HK-2 (cell line): ENCODE measurements around the gene TMEM11.

Experiments used
- DNase-seq: peaks from one replicate; pipeline ENCODE4 v3.0.0-alpha.2; 2018; ENCODE audit not compliant: unreplicated experiment

TMEM11 gene

GRCh38 chr17:21184570-21184969 is 29.4 kb downstream of the TMEM11 start:
- DNase-seq, result no peak

DNA sequence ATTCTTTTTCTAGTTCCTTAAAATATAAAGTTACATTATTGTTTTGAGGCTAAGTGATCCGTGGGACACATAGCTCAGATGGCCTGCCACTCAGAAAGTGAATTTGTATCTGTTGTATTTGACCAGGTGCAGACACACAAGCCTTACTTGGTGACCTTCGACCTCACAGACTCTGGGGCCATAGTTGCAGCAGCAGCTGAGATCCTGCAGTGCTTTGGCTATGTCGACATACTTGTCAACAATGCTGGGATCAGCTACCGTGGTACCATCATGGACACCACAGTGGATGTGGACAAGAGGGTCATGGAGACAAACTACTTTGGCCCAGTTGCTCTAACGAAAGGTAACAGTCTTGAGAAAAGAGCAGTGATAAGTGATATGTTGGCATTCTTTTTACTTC is 30.5 kb downstream of the TMEM11 start:
- no peak for DNase-seq

GRCh38 chr17:21177854-21178600 is 35.9 kb downstream of the TMEM11 start:
- no peak for DNase-seq

- DNase-seq, result no peak
Observed at GRCh38 chr17:21177401-21177800, 36.6 kb downstream of the TMEM11 start.

DNA sequence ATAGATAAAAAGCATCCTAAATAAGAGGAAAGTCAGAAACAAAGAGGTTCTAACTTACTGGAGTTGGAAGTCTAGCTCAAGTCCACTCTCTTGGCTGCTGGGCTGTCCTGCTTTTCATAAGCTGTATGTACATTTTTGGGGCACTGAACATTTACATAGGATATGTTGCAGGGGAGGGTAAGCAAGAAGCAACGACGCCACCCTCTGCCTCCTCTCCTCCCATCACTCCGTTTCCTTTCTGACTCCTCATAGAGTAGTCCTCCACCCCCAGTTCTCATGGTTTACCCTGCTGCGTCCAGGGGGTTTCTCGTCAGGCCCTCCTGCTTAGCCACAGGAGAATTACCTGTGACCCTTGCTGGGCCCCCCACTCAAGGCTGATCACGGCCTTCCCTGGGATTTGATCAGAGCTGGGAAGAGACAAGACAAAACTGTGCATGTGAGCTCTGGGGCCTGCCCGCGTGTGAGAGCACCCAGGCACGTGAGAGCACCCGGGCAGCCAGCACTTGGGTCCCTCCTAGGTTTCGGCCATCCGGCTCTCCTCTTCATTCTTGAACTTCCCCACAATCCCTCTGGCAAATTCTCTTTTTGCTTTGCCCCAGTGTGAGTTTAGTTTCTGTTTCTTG is 37.1 kb downstream of the TMEM11 start:
- no peak for DNase-seq

DNA sequence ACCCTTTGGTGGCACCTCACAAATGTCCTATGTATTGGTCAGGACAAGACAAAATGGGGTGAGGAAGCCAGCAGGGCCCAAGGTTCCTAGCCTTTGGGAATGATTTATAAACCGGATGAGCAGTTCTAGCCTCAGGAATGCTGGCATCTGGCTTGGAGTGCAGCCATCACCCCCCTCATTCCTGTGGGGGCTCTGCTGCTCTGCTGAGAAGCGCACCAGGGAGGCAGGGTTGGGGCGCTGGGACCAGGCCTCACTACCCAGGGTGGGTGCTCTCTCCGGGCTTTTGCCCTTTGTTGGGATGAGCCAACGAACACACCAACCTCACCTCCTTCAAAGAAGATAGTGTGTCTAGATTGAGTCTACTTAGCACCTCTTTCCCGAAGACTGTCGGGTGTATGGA is 39.2 kb downstream of the TMEM11 start:
- no peak for DNase-seq

DNA sequence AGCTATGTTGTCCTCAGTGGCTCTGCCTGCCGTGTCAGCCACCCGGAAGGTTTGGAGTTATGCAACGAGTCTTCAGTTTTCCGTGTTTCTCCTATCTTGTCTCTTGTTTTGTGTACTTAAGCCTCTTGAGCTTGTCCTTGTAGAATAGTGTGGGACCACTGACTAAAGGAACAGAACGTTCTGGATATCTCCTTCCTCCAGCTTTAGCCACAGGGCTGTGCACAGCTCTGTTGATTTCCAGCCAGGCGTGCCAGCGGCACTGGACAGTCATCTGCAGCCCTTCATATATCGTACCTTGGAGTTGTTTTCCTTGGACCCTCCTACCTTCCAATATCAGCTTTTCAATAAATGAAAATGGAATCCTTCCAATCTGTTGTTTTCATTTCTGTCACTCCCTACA is 39.8 kb downstream of the TMEM11 start:
- no peak for DNase-seq

- DNase-seq, result no peak
Observed at GRCh38 chr17:21173543-21173942, 40.4 kb downstream of the TMEM11 start.

DNA sequence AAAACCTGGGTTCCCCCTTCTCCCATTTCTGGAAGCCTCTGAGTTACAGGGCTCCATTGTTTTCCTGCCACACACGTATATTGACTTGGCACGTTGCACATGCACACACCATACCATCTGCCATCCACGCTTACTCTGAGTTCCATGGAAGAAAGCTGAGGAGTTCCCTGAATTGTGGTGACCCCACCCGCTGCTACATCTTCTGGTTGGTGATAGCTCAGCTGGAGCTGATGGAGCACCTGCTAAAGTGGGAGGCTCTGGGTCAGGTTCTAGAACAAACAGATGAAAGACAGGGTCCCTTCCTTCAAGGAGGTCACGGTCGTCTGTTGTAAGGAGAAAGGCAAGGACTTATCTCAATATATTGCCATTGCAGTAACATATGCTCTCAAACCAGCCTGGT is 41.1 kb downstream of the TMEM11 start:
- no peak for DNase-seq

DNA sequence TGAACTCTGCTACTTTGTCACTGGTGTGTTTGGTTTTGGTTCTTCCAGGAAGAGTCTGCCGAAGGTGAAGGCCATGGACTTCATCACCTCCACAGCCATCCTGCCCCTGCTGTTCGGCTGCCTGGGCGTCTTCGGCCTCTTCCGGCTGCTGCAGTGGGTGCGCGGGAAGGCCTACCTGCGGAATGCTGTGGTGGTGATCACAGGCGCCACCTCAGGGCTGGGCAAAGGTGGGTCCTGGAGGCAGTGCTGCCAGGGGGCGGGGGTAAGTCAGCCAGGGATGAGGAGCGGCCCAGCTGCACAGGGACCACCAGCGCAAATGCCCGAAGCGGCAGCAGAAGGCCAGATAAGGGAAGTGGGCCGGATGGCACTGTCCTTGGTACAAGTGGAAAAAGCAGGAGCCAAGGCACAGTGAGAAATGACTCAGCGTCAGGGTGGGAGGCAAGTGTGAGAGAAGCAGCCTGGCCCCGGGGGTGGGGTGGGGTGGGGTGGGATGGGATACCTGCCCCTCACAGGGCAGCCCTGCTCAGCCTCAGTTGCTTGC is 41.9 kb downstream of the TMEM11 start:
- DNase-seq, result no peak

DNA sequence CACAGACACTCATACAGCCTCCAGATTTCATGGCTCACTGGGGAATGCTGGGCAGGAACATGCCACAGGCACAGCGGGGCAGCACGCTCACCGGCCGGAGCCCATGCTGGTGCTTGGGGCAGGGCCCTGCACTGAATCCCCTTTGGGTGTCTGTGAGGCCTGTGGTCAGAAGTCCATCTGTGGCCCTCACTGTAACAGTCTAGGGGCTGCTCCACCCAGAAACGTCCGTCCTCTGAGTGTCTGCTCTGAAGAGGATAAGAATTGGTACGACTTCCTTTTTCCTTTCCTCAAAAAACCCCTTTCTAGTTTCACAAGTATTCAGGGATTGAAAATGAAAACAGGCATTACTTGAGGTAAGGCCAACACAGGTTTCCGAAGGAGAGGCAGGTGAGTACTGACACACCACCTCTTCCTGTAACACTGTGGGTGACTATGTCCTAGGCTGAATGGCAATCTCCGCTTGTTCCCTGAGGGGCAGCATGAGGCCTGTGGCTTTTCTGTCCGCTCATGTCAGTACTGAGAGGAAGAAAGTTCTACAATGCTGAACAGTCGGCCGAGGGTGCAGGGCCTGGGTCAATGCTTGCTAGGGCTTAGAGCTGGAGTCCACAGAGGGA is 42.5 kb downstream of the TMEM11 start:
- no peak for DNase-seq

DNA sequence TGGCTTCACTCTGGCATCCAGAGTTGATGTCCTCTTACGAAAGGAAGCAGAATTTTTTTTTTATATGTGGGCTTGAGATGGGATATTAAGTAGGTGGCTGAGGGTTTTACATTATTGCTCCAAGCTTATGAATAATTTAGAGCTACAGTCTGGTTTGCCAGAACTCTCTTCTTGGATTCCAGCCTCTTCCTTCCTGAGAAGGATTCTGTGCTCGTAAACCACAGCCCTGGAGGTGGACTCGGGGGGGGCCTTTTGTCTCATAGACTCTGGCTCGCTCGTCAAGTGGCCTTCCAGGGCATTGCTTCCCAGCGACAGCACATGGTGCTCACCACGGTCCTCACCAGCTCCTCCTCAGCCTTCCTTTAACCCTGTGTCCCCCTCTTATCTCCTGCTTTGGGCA is 43.2 kb downstream of the TMEM11 start:
- no peak for DNase-seq

DNA sequence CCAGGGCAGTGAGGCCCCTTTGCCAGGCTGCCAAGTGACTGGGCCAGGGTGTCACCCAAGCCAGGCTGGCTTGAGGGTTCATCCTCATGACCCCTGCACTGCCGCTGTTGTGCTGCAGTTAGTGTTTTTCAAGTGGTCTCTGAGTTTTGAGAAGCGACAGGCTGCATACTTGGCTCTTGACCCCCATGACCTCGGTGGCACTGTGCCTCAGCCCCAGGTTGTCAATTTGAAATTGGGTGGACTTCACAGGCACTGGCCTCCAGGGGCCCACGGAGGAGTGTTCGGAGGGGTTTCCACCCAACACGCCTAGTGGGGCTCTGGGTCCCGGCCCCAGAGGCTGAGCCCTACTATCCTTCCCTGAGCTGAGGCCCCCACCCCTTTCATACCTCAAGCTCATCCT is 44.5 kb downstream of the TMEM11 start:
- DNase-seq, result no peak

DNA sequence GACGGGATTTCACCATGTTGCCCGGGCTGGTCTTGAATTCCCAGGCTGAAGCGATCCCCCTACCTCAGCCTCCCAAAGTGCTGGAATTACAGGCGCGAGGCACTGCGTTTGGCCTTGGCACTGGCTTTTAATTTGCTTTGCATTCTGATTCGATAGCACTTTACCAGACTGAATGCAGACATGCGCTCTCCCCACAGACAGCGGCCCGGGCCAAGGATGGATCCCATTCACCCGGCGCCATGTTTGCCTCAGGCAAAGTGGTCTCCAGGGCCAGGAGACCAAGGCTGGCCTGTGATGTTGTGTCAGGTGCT is 45.5 kb downstream of the TMEM11 start:
- no peak for DNase-seq

DNA sequence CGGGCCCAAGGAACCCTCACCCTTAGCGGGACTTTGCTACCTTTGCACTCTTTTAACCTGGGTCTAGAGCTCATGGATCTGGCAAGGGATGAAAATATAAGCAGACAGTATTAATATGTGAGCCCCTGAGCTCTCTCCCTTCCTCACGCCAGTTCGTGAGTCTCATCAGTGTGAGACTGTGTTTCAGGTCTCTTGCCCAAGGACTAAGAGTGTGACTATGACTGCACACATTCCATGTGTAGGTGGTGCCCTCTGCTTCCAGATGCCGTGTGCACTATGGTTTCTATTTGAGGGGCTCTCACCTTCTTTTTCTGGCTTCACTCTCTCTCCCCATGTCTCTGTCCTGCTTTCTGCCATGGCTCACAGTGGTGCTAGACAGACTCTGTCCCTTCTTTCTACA is 46.7 kb downstream of the TMEM11 start:
- no peak for DNase-seq

- DNase-seq, result no peak
Observed at GRCh38 chr17:21166595-21167210, 47.3 kb downstream of the TMEM11 start.

DNA sequence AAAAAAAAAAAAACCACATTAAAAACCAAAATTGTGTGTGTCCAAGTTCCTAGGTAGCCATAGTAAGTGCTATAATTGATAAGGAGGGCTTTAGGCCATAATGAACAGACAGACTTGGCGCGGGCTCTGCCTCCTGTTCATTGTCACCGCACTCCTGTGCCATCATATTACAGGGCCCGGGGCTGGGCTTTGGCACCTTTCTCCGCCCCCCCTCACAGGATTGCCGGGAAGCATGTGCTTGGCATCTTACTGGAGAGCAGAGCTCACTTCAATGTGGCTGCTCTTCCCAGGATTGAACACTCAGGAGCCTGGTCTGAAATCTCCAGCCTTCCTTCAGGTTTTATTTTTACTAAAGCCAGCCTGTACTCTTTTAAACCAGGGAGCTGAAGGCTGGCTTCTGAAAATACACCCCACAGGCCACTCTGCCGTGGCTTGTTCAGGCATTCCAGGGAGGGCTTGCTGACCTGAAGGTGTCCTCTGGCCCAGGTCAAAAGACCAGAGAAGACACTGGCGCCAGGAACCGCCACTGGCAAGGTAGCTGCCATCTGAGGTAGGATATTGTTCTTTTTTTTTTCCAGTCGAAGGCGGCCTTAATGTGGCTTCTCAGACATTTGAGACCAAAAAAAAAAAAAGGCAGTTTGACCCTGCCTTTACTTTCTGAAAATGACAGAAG is 47.9 kb downstream of the TMEM11 start:
- DNase-seq, result no peak

GRCh38 chr17:21164620-21165019 is 49.3 kb downstream of the TMEM11 start:
- no peak for DNase-seq

- no peak for DNase-seq
Observed at GRCh38 chr17:21164216-21164615, 49.7 kb downstream of the TMEM11 start.

GRCh38 chr17:21163101-21163500 is 50.9 kb downstream of the TMEM11 start:
- no peak for DNase-seq

GRCh38 chr17:21162394-21162775 is 51.6 kb downstream of the TMEM11 start:
- no peak for DNase-seq
